LNCaP clone FGC (cell line): ENCODE results near the gene PDPN.

Source experiments
- DNase-seq: peaks from one replicate; pipeline ENCODE4 v3.0.0-alpha.2; 2011; ENCODE audit warnings: low read depth
- H3K4me3 ChIP-seq: 2 replicates; pipeline ENCODE4 v1.5.1; 2011; ENCODE audit warnings: mild to moderate bottlenecking, low read depth, low read length, control low read depth
- CTCF ChIP-seq: IDR thresholded peaks from 2 replicates; pipeline ENCODE4 v1.5.1; 2012; ENCODE audit warnings: mild to moderate bottlenecking; ENCODE audit not compliant: control insufficient read depth, insufficient read depth; ENCODE audit errors: extremely low read depth

PDPN gene

GRCh38 chr1:13590486-13590885 is 6.9 kb downstream of the PDPN start:
- no peak for DNase-seq
- no peak overlapping the region for H3K4me3 ChIP-seq
- TF ChIP-seq CTCF: no peak

- H3K4me3 ChIP-seq: no peak overlapping the region
- DNase-seq: no peak
- TF ChIP-seq CTCF: no peak
Measured at GRCh38 chr1:13593511-13594131, 10.0 kb downstream of the PDPN start.

- no peak for DNase-seq
- H3K4me3 ChIP-seq: no peak overlapping the region
- TF ChIP-seq CTCF: no peak
Measured at GRCh38 chr1:13595411-13595810, 11.8 kb downstream of the PDPN start.

- no peak for DNase-seq
- no peak overlapping the region for H3K4me3 ChIP-seq
- TF ChIP-seq CTCF: no peak
Measured at GRCh38 chr1:13597166-13597565, 13.5 kb downstream of the PDPN start.

- TF ChIP-seq CTCF: no peak
- no peak for DNase-seq
- H3K4me3 ChIP-seq: no peak overlapping the region
Measured at GRCh38 chr1:13600762-13601453, 17.3 kb downstream of the PDPN start.

GRCh38 chr1:13604176-13604575 is 20.5 kb downstream of the PDPN start:
- H3K4me3 ChIP-seq: no peak overlapping the region
- no peak for TF ChIP-seq CTCF
- DNase-seq: no peak

GRCh38 chr1:13604721-13605120 is 21.1 kb downstream of the PDPN start:
- no peak for TF ChIP-seq CTCF
- DNase-seq: no peak
- no peak overlapping the region for H3K4me3 ChIP-seq
